ENCODE measurements around the gene GABRP.
A peak's percentile ranks its signal among the peaks of the same experiment; 100 is the strongest.
"Not testable (repeated sequence)": the region's sequence is repeated elsewhere in the genome, so short reads cannot be mapped to it uniquely, and the experiment has no call there.

Gene GABRP

DNA sequence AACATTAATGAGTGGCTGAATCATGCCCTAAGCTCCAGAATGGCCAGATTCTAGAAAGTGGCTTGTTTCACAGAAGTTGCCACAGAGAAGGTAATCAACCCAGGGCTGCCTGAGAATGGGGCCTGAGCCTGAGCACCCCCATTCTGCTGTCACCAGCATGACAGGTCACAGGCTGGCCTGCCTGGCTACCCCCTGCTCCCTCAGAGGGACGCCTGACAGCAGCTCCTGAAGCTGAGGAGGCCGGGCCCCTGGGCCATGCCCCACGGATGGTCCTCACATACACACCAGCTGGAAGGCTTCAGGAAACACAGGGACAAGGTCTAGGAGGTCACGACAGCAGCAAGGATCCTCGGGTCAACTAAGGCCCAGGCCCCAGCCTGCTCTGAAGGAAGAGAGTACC, 3.7 kb downstream of the GABRP start:
- H3K4me3 ChIP-seq (ENCODE audit: low read depth, low read length): no peak overlapping the region
- DNase-seq (ENCODE audit: low read depth): no peak

DNA sequence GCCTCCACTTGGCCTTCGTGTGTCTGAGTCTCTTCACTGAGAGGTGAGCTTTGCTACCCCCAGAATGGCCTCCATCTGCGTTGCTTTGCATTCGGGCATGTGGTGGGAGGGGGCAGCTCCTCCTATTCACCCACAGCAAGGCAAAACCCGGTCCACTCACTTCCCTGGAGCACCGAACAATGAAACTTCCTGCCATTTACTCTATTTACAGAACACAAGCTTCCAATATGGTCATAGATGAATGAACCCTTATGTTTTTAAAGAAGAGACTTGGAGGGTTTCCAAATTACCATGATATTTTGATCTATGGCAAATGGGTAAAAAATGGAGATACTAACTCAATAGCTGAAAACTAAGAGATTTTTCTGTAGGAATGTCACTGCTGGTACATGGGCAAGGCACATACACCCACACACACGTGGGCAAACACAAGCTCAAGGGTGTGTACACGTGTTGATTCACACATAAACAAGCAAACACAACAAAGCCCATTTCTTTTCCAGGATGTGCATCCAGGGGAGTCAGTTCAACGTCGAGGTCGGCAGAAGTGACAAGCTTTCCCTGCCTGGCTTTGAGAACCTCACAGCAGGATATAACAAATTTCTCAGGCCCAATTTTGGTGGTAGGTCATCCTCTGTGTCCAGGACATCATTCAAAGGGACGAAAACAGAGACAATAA, 5.2 kb downstream of the GABRP start:
- DNase-seq (ENCODE audit: low read depth): no peak
- no peak overlapping the region for H3K4me3 ChIP-seq (ENCODE audit: low read depth, low read length)

DNA sequence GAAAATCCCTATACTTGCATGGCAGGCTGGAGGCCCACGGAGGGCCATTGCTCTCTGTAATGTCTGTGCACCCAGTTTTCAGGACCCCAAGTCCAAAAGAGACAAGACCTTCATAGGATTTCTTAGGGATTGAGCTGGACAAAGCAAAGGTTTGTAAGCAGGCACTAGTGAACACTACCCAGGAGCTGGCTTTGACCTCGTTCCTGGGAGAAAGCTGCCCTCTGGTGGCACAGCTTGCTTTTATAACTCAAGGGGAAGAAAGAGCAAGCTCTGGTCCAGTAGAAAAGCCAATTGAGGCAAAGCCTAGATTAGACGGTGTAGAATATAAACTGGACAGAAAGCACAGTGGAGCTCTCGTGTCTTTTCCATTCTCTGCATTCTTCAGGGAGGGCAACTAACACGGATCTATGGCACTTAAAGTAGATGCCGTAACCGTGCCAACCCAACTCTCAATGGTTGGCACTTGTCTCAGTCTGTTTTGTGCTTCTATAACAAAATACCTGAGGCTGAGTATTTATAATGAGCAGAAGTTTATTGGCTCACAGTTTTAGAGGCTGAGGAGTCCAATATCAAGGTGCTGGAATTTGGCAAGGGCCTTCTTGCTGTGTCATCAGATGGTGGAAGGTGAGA, 7.9 kb downstream of the GABRP start:
- peak; percentile 18 for DNase-seq (ENCODE audit: low read depth)
- H3K4me3 ChIP-seq (ENCODE audit: low read depth, low read length): no peak overlapping the region

DNA sequence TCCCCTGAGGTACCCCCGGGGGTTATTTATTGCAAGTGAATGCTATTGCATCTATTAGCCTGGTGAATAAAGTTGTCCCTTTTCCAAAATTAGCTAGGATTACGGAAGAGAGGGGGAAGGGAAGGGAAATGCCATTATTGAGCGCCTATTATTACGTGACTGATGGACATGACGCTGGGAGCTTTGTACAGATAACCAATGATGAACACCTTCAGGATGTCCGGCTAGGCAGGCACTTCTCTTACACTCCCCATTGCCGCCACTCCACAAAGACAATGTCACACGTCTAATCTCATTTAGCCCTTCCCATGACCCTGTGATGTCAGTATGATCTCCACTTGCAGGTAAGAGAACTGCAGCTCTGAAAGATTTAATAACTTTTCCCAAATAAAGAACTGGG, 9.4 kb downstream of the GABRP start:
- no peak for DNase-seq (ENCODE audit: low read depth)
- no peak overlapping the region for H3K4me3 ChIP-seq (ENCODE audit: low read depth, low read length)

DNA sequence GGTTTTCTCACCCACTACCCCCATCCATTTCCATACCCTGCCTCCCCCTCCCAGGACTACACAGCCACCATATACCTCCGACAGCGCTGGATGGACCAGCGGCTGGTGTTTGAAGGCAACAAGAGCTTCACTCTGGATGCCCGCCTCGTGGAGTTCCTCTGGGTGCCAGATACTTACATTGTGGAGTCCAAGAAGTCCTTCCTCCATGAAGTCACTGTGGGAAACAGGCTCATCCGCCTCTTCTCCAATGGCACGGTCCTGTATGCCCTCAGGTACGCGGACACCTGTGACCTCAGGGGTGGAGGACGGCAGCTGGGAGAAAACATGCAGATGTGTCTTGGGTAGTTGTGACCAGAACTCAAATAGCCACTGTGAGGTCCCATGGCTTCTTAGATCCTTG, 11.6 kb downstream of the GABRP start:
- H3K4me3 ChIP-seq (ENCODE audit: low read depth, low read length): no peak overlapping the region
- no peak for DNase-seq (ENCODE audit: low read depth)

DNA sequence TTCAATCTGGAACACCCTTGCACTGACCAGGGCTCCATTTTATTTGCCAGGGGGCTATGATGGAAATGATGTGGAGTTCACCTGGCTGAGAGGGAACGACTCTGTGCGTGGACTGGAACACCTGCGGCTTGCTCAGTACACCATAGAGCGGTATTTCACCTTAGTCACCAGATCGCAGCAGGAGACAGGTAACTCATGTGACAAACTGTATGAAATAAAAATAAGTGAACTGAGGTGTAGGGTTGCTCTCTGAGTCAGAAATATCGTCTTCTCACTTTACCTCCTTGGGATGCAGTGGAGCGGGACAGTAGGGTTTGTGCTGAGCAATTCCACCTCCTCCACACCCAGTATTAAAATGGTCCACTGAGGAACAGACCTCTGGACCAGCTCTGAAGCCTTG, 22.1 kb downstream of the GABRP start:
- DNase-seq (ENCODE audit: low read depth): no peak
- no peak overlapping the region for H3K4me3 ChIP-seq (ENCODE audit: low read depth, low read length)

DNA sequence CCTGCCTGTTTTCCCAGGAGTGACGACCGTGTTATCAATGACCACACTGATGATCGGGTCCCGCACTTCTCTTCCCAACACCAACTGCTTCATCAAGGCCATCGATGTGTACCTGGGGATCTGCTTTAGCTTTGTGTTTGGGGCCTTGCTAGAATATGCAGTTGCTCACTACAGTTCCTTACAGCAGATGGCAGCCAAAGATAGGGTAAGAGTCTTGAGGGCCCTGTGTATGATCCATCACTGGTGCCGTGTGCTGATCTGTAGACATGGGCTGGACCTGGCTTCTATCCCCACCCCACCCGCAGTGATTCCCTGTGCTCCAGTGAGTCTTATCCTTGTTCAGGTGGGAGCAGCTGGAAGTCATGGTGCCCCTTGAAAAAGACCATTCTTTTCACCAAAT, 26.0 kb downstream of the GABRP start:
- peak; percentile 21 for DNase-seq (ENCODE audit: low read depth)
- H3K4me3 ChIP-seq (ENCODE audit: low read depth, low read length): no peak overlapping the region

DNA sequence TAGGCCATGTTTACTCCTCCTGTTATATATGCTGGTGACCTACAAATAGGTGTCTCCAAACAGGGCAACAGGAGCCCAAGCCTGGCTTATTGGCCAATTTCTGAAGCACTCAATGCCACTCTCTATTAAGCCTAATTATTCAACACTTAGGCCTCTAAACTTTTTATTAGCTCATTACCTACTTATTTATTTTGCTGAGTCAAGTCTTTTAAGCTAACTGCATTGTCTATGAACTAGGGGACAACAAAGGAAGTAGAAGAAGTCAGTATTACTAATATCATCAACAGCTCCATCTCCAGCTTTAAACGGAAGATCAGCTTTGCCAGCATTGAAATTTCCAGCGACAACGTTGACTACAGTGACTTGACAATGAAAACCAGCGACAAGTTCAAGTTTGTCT, 28.2 kb downstream of the GABRP start:
- no peak overlapping the region for H3K4me3 ChIP-seq (ENCODE audit: low read depth, low read length)
- no peak for DNase-seq (ENCODE audit: low read depth)

DNA sequence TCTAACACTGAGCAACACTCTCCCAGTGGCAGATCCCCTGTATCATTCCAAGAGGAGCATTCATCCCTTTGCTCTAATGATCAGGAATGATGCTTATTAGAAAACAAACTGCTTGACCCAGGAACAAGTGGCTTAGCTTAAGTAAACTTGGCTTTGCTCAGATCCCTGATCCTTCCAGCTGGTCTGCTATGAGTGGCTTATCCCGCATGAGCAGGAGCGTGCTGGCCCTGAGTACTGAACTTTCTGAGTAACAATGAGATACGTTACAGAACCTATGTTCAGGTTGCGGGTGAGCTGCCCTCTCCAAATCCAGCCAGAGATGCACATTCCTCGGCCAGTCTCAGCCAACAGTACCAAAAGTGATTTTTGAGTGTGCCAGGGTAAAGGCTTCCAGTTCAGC, 29.7 kb downstream of the GABRP start:
- no peak overlapping the region for H3K4me3 ChIP-seq (ENCODE audit: low read depth, low read length)
- DNase-seq (ENCODE audit: low read depth): no peak

DNA sequence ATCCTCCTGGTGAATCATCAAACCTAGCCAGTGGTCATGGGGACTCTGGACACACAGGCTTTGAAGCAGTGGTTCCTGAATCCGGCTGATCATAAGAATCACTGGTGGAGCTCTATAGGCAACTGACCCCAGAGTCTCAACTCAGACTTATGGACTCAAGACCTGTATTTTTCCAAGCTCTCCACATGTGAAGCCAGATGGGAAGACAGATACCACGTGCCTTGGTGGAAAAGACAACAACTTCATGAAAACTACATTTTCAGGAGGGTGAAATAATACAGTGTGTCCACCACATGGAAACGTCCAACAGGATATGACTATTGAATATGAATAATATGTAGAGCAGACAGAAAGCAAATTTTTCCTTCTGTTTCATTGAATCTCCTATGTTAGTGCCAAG, 33.7 kb downstream of the GABRP start:
- no peak for DNase-seq (ENCODE audit: low read depth)

DNA sequence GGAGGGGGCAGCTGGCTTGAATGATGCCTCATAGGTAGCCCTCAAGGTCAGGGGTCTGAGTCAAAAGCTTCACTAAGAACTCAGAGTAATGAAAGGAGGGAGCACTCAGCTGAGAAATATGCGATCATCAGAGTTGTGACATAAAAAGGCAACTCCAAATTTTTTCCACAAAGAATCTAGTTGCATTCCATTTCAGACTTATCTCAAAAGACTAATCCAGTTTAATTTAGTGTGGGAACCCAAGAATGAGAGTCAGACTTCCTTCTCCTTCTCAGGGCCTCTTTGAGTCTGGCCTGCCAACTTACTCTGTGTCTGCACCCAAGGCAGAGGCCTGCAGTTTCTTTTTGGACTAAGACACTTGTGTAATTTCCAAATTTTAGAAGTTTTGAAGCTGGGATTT, 34.7 kb downstream of the GABRP start:
- DNase-seq (ENCODE audit: low read depth): peak; percentile 1
- H3K4me3 ChIP-seq (ENCODE audit: low read depth, low read length): no peak overlapping the region

More for the DNA sequence above, 33.7 kb downstream of the GABRP start:
- H3K4me3 ChIP-seq (ENCODE audit: low read depth, low read length): no peak overlapping the region

DNA sequence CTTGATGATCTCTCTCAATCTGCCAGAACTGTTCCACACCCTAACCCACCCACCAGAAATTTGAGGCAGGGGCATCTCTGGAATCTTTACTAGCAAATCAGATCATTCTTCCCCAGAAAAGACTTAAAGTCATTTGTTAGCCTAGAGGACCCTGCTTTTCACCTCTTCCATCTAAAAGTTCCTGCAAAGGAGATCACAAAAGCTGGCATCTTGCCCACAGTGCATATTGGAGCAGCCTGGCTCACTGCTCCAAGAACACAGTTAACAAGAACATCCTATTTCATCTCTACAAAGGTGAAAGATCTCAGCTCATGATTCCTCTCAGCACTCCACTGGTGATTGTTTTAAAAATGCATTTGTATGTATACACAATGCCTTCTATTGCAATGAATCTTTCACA, 36.3 kb downstream of the GABRP start:
- no peak for DNase-seq (ENCODE audit: low read depth)
- no peak overlapping the region for H3K4me3 ChIP-seq (ENCODE audit: low read depth, low read length)

DNA sequence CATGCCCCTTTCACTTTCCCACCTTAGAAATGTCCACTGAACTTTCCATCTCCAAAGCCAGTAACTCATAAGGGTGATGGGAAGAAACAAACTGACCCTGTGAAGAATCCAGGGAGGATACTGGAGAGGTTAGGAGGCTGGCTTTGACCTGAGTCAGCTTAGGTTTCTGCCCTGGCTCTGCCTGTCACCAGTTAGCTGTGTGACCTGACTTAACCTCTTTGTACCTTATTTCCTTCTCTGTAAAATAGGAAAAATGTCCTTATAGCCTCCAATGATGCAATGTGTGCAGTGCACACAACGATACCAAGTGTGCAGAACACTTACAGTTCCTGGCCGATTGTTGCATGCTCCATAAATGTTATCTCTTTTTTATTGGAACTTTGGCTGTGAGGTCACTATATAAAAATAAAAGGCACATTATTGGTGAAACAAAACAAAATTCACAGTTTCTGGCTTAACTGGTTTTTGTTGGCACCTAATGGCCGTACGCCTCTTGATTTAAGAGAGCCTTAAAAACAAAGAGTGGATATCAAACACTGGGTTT, 37.8 kb downstream of the GABRP start:
- no peak overlapping the region for H3K4me3 ChIP-seq (ENCODE audit: low read depth, low read length)
- DNase-seq (ENCODE audit: low read depth): no peak

DNA sequence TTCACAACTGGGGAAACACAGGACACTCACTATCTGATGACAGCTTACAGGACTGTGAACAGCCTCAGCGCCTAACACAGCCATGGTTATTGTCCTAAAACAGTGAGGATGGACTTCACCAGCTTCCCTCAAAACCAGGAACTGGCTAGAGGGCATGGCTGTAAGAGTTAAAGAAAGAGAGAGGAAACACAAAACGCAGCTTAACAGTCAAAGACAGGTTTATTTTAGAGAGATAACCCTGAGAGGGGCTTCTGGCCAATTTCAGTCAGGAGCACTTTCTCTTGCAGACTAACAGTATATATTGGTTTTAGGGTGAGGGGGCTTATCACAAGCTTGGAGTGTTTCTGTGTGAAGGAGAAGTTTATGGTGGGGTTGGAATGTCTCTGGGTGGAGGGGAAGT, 42.6 kb downstream of the GABRP start:
- no peak for DNase-seq (ENCODE audit: low read depth)
- no peak overlapping the region for H3K4me3 ChIP-seq (ENCODE audit: low read depth, low read length)

DNA sequence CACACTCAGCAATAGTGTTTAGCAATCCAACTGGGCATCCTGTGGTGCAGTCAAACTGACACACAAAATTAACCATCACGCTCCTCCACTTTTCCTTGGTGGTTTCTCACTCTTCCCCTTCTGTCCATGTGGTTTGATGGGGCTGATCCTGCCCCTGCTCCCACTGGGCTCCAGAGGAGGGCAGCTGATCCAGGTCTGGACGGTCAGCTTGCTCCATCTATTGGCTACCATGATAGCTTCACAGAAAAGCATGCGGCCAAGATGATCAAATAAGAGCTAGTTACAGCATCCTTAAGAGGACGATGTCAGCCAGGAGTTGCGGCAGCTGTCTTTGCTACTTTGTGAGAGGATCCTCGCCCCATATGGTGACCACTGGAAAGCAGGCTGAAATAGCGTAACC, 48.7 kb downstream of the GABRP start:
- no peak for DNase-seq (ENCODE audit: low read depth)
- H3K4me3 ChIP-seq (ENCODE audit: low read depth, low read length): no peak overlapping the region

DNA sequence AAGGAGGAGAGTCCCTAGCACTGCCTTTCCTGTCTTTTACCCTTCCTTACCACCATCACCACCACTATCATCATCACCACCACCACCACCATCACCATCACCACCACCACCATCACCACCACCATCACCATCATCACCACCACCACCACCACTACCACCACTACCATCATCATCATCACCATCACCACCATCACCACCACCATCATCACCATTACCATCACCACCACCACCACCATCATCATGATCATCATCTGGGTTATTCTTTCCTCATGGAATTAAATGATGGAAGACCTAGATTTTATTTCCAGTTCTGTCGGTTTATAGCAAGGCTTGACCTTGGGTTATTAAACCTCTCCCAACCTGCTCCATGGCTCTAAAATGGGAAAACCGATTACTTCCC, 50.5 kb downstream of the GABRP start:
- not testable (repeated sequence) for DNase-seq (ENCODE audit: low read depth); H3K4me3 ChIP-seq (ENCODE audit: low read depth, low read length)

DNA sequence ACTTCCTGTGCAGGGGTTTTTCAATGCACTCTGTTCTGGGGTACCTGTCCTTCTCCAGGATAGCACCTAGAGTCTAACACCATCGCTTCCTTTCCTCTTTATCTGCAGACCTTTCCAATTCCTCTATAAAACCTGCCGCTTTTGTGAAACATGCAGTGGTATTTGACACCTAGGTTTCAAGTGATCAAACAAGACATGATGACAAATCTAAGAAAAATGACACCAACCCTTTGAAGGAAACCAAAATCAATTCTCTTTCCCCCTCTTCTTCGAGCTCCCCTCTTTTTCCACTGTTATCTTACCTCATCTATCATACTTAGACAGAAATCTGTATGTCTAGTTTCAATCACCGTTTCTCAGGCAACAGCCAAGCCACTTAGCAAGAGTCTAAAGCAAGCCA, 52.7 kb downstream of the GABRP start:
- DNase-seq (ENCODE audit: low read depth): no peak
- H3K4me3 ChIP-seq (ENCODE audit: low read depth, low read length): no peak overlapping the region

DNA sequence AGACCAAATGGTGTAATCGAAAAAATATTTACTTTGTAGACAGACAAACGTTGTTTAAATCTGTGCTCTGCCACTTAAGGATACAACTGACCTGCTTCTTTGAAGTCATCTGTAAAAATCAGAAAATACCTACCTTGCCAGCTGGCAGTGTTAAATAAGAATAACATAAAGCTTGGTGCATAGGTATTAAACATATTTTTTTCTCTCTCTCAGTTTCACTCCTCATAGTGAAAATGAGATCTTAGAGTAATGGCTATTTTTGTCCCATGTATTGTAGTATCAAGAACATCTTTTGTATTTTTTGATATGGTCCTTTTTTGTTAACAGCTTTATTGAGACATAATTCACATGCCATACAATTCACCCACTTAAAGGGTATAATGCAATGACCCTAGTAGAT, 60.3 kb downstream of the GABRP start:
- H3K4me3 ChIP-seq (ENCODE audit: low read depth, low read length): no peak overlapping the region
- DNase-seq (ENCODE audit: low read depth): no peak

DNA sequence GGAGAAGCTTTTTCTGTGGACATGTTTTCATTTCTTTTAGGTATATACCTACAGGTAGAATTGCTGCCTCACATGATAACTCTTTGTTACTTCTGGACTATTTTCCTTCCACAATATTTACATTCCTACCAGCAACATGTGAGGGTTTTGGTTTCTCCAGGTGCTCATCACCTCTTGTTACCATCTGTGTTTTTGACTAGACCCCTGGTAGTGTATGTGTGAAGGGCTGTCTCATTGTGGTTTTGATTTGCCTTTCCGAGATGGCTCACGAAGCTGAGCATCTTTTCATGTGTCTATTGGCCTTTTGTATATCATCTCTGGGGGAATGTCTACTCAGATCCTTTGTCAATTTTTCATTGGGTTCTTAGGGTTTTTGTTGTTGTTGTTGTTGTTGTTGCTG, 61.1 kb downstream of the GABRP start:
- DNase-seq (ENCODE audit: low read depth): no peak
- H3K4me3 ChIP-seq (ENCODE audit: low read depth, low read length): no peak overlapping the region

DNA sequence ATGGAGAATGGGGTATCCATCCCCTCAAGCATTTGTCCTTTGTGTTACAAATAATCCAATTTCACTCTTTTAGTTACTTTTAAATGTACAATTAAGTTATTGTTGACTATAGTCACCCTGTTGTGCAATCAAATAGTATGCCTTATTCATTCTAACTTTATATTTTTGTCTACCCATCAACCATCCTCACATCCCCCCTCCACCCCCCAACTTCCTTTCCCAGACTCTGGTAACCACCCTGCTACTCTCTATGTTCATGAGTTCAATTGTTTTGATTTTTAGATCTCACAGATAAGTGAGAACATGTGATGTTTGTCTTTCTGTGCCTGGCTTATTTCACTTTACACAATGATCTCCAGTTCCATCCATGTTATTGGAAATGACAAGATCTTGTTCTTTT, 62.9 kb downstream of the GABRP start:
- no peak for DNase-seq (ENCODE audit: low read depth)
- no peak overlapping the region for H3K4me3 ChIP-seq (ENCODE audit: low read depth, low read length)

DNA sequence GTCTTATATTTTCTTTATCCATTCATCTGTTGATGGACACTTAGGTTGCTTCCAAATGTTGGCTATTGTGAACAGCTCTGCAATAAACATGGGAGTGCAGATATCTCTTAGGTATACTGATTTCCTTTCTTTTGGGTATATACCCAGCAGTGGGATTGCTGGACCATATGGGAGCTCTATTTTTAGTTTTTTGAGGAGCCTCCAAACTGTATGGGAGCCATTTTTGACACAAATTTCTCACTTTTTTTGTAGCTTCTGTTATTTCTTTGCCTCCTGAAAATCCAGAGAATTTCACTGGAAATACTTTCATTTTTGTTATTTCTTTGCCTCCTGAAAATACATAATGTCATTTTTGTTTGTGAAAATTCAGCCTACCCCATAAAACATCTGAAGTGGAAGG, 63.3 kb downstream of the GABRP start:
- no peak for DNase-seq (ENCODE audit: low read depth)
- no peak overlapping the region for H3K4me3 ChIP-seq (ENCODE audit: low read depth, low read length)

Data from skeletal muscle cell (primary cell).